ENCODE data around the gene TBXT.

Gene TBXT

DNA sequence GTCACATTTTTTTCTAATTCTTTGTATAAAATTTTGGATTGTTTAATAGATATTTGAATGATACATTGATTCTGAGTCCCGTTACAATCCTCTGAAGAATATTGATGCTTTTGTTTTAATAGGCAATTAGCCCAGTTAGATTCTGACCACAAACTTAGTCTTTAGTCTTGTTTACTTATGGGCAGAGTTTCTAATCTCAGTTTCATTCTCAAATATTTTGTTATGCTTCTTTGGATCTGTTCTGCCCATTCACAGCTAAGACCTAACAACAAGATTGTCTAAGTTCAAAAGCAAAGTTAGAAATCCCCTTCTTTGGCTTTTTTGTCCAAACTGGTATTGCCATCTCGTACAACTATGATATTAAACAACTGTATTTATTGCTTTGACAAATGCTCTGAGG, 58.0 kb downstream of the TBXT start:
- H3K36me3 Mint-ChIP-seq (ENCODE audit: low read depth), result no peaks in the 10 kb centered on the region
- peaks cover 3% of the 10 kb centered on the region for H3K9me3 Mint-ChIP-seq
- H3K4me1 Mint-ChIP-seq, result no peaks in the 10 kb centered on the region
- TF ChIP-seq, protein P1, sequence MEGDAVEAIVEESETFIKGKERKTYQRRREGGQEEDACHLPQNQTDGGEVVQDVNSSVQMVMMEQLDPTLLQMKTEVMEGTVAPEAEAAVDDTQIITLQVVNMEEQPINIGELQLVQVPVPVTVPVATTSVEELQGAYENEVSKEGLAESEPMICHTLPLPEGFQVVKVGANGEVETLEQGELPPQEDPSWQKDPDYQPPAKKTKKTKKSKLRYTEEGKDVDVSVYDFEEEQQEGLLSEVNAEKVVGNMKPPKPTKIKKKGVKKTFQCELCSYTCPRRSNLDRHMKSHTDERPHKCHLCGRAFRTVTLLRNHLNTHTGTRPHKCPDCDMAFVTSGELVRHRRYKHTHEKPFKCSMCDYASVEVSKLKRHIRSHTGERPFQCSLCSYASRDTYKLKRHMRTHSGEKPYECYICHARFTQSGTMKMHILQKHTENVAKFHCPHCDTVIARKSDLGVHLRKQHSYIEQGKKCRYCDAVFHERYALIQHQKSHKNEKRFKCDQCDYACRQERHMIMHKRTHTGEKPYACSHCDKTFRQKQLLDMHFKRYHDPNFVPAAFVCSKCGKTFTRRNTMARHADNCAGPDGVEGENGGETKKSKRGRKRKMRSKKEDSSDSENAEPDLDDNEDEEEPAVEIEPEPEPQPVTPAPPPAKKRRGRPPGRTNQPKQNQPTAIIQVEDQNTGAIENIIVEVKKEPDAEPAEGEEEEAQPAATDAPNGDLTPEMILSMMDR (IDR thresholded peaks at IDR 0.05), result no peak
- peaks cover 11% of the 10 kb centered on the region for H3K27me3 Mint-ChIP-seq (ENCODE audit: low read depth, poor library complexity)
- no peak overlapping the region for H3K4me3 Mint-ChIP-seq
- no peak overlapping the region for H3K27ac Mint-ChIP-seq
- no peak for DNase-seq

Measured in nephron progenitor cell (in vitro differentiated cells).